ENCODE results near the gene AKT3. TPM values are rescaled to one million over a fixed set of nuclear protein-coding genes. Genes with fewer than 3 reads are reported as not detected.

The AKT3 gene
- total and polyA plus RNA-seq, 2 experiments from 2014 or later: 3.5 to 13.0 TPM

- Histone ChIP-seq H3K9me2 (replicated peaks; ENCODE audit: insufficient read depth) (no peaks in the 10 kb centered on the region), H2AFZ (no peak overlapping the region), H3K27ac (no peak overlapping the region), H3K9me3 (ENCODE audit: low read depth) (no peaks in the 10 kb centered on the region), H3K79me2 (no peaks in the 10 kb centered on the region), H3K4me1 (ENCODE audit: insufficient read depth) (no peaks in the 10 kb centered on the region), H4K20me1 (ENCODE audit: insufficient read depth, poor library complexity, severe bottlenecking) (no peaks in the 10 kb centered on the region), H3K4me2 (no peak overlapping the region), H3K4me3 (no peak overlapping the region), H3K27me3 (no peaks in the 10 kb centered on the region), H3K36me3 (replicated peaks; ENCODE audit: insufficient read depth, low read depth) (no peaks in the 10 kb centered on the region)
- WGBS (ENCODE audit: low lambda C conversion rate, missing lambda C conversion rate): 83% methylated on average over 2 of the region's 2 CpGs
- TF ChIP-seq EZH2 (IDR thresholded peaks at IDR 0.05; ENCODE audit: borderline replicate concordance): no peak
- TF ChIP-seq EZH2phosphoT487 (IDR thresholded peaks at IDR 0.05; ENCODE audit: low read depth, severe bottlenecking, unreplicated experiment): no peak
- no peak for TF ChIP-seq CTCF (IDR thresholded peaks at IDR 0.05; ENCODE audit: poor library complexity)
- no peak for DNase-seq (ENCODE audit: low spot score)
Observed at GRCh38 chr1:243605604-243606003, 244.4 kb downstream of the AKT3 start.

GRCh38 chr1:243601720-243602119 is 248.3 kb downstream of the AKT3 start:
- no peaks in the 10 kb centered on the region for H3K4me1 ChIP-seq (ENCODE audit: insufficient read depth)
- no peaks in the 10 kb centered on the region for H4K20me1 ChIP-seq (ENCODE audit: insufficient read depth, poor library complexity, severe bottlenecking)
- no peak overlapping the region for H2AFZ ChIP-seq
- H3K4me2 ChIP-seq: no peak overlapping the region
- no peak for TF ChIP-seq EZH2 (IDR thresholded peaks at IDR 0.05; ENCODE audit: borderline replicate concordance)
- TF ChIP-seq EZH2phosphoT487 (IDR thresholded peaks at IDR 0.05; ENCODE audit: low read depth, severe bottlenecking, unreplicated experiment): no peak
- TF ChIP-seq CTCF (IDR thresholded peaks at IDR 0.05; ENCODE audit: poor library complexity): no peak
- no peak overlapping the region for H3K27ac ChIP-seq
- no peaks in the 10 kb centered on the region for H3K79me2 ChIP-seq
- no peaks in the 10 kb centered on the region for H3K36me3 ChIP-seq (replicated peaks; ENCODE audit: insufficient read depth, low read depth)
- no peaks in the 10 kb centered on the region for H3K9me3 ChIP-seq (ENCODE audit: low read depth)
- no peaks in the 10 kb centered on the region for H3K9me2 ChIP-seq (replicated peaks; ENCODE audit: insufficient read depth)
- no peak for DNase-seq (ENCODE audit: low spot score)
- no peaks in the 10 kb centered on the region for H3K27me3 ChIP-seq
- no peak overlapping the region for H3K4me3 ChIP-seq

GRCh38 chr1:243598433-243598832 is 251.6 kb downstream of the AKT3 start:
- WGBS (ENCODE audit: low lambda C conversion rate, missing lambda C conversion rate): 78% methylated on average over 2 of the region's 2 CpGs
- no peak overlapping the region for H2AFZ ChIP-seq
- no peaks in the 10 kb centered on the region for H3K9me3 ChIP-seq (ENCODE audit: low read depth)
- no peaks in the 10 kb centered on the region for H3K36me3 ChIP-seq (replicated peaks; ENCODE audit: insufficient read depth, low read depth)
- H3K9me2 ChIP-seq (replicated peaks; ENCODE audit: insufficient read depth): no peaks in the 10 kb centered on the region
- no peak for TF ChIP-seq CTCF (IDR thresholded peaks at IDR 0.05; ENCODE audit: poor library complexity)
- no peaks in the 10 kb centered on the region for H3K27me3 ChIP-seq
- H4K20me1 ChIP-seq (ENCODE audit: insufficient read depth, poor library complexity, severe bottlenecking): no peaks in the 10 kb centered on the region
- no peaks in the 10 kb centered on the region for H3K79me2 ChIP-seq
- H3K4me1 ChIP-seq (ENCODE audit: insufficient read depth): no peaks in the 10 kb centered on the region
- no peak for DNase-seq (ENCODE audit: low spot score)
- H3K4me2 ChIP-seq: no peak overlapping the region
- H3K4me3 ChIP-seq: no peak overlapping the region
- no peak overlapping the region for H3K27ac ChIP-seq

- H4K20me1 ChIP-seq (ENCODE audit: insufficient read depth, poor library complexity, severe bottlenecking): no peaks in the 10 kb centered on the region
- H3K27me3 ChIP-seq: no peaks in the 10 kb centered on the region
- H3K4me3 ChIP-seq: no peak overlapping the region
- H3K79me2 ChIP-seq: no peaks in the 10 kb centered on the region
- no peak for TF ChIP-seq EZH2 (IDR thresholded peaks at IDR 0.05; ENCODE audit: borderline replicate concordance)
- no peak for TF ChIP-seq EZH2phosphoT487 (IDR thresholded peaks at IDR 0.05; ENCODE audit: low read depth, severe bottlenecking, unreplicated experiment)
- no peak for TF ChIP-seq CTCF (IDR thresholded peaks at IDR 0.05; ENCODE audit: poor library complexity)
- no peak overlapping the region for H2AFZ ChIP-seq
- no peaks in the 10 kb centered on the region for H3K9me3 ChIP-seq (ENCODE audit: low read depth)
- DNase-seq (ENCODE audit: low spot score): no peak
- H3K27ac ChIP-seq: no peak overlapping the region
- H3K4me2 ChIP-seq: no peak overlapping the region
- H3K36me3 ChIP-seq (replicated peaks; ENCODE audit: insufficient read depth, low read depth): no peaks in the 10 kb centered on the region
- 89% methylated on average over 3 of the region's 3 CpGs for WGBS (ENCODE audit: low lambda C conversion rate, missing lambda C conversion rate)
- no peaks in the 10 kb centered on the region for H3K4me1 ChIP-seq (ENCODE audit: insufficient read depth)
- no peaks in the 10 kb centered on the region for H3K9me2 ChIP-seq (replicated peaks; ENCODE audit: insufficient read depth)
Observed at GRCh38 chr1:243597383-243597782, 252.7 kb downstream of the AKT3 start.
